HepG2 (cell line): ENCODE measurements around the gene TMEM218. TPM values are rescaled to one million over a fixed set of nuclear protein-coding genes. Genes with fewer than 3 reads are reported as not detected.

Source experiments
- CHD4 ChIP-seq: fragments of 200-600 bp; sonication (generic); IDR thresholded peaks from 2 replicates; pipeline ENCODE4 v1.7.0; 2017; ENCODE audit warnings: mild to moderate bottlenecking, low read length, borderline replicate concordance
- ETV5 ChIP-seq: IDR thresholded peaks from 2 replicates; pipeline ENCODE4 v1.6.1; 2018; ENCODE audit warnings: missing biosample characterization, missing genetic modification reagents, inconsistent platforms, borderline replicate concordance
- HES4 ChIP-seq: sonication (generic); formaldehyde crosslinking; IDR thresholded peaks from 2 replicates; pipeline ENCODE4 v1.9.0; 2021; ENCODE audit warnings: mild to moderate bottlenecking, missing genetic modification reagents, borderline replicate concordance
- JARID2 ChIP-seq: sonication (generic); formaldehyde crosslinking; IDR thresholded peaks from 2 replicates; pipeline ENCODE4 v1.8.1; 2023; ENCODE audit warnings: missing genetic modification reagents, inconsistent platforms; ENCODE audit not compliant: insufficient replicate concordance
- MBD4 ChIP-seq: IDR thresholded peaks from 2 replicates; pipeline ENCODE4 v1.6.1; 2012; ENCODE audit warnings: low read length, inconsistent platforms, borderline replicate concordance
- NR2F2 ChIP-seq: IDR thresholded peaks from 2 replicates; pipeline ENCODE4 v1.6.1; 2012; ENCODE audit warnings: low read depth, inconsistent platforms, borderline replicate concordance
- PCBP1 ChIP-seq: fragments of 200-400 bp; formaldehyde crosslinking; IDR thresholded peaks from 2 replicates; pipeline ENCODE4 v1.6.1; 2017; ENCODE audit warnings: mild to moderate bottlenecking, low read depth, low read length, borderline replicate concordance
- RBFOX2 ChIP-seq: fragments of 200-400 bp; formaldehyde crosslinking; IDR thresholded peaks from 2 replicates; pipeline ENCODE4 v1.6.1; 2017; ENCODE audit warnings: low read depth, mild to moderate bottlenecking, low read length
- RFXAP ChIP-seq: sonication (generic); formaldehyde crosslinking; IDR thresholded peaks from 2 replicates; pipeline ENCODE4 v1.4.0; 2020; ENCODE audit warnings: missing genetic modification reagents, borderline replicate concordance
- SAP130 ChIP-seq: IDR thresholded peaks from 2 replicates; pipeline ENCODE4 v1.6.1; 2016; ENCODE audit warnings: low read depth
- TEAD3 ChIP-seq: optimal IDR thresholded peaks from 2 replicates; pipeline ENCODE3; 2016; ENCODE audit warnings: borderline replicate concordance
- THYN1 ChIP-seq: sonication (generic); formaldehyde crosslinking; IDR thresholded peaks from 2 replicates; pipeline ENCODE4 v1.8.1; 2023; ENCODE audit warnings: low read depth, mild to moderate bottlenecking, moderate library complexity, missing genetic modification reagents, borderline replicate concordance
- ZNF24 ChIP-seq: fragments of 450-650 bp; IDR thresholded peaks from 2 replicates; pipeline ENCODE4 v1.6.1; 2017; ENCODE audit warnings: antibody characterized with exemption, mild to moderate bottlenecking
- ZNF331 ChIP-seq: sonication (generic); formaldehyde crosslinking; IDR thresholded peaks from 2 replicates; pipeline ENCODE4 v1.4.0; 2020; ENCODE audit warnings: missing genetic modification reagents
- ZNF441 ChIP-seq: sonication (generic); formaldehyde crosslinking; IDR thresholded peaks from 2 replicates; pipeline ENCODE4 v1.7.0; 2021; ENCODE audit warnings: missing genetic modification reagents, borderline replicate concordance
- ZNF572 ChIP-seq: sonication (generic); formaldehyde crosslinking; IDR thresholded peaks from 2 replicates; pipeline ENCODE4 v1.5.1; 2020; ENCODE audit warnings: mild to moderate bottlenecking, missing genetic modification reagents
- ZNF678 ChIP-seq: sonication (generic); formaldehyde crosslinking; IDR thresholded peaks from 2 replicates; pipeline ENCODE4 v1.4.0; 2020; ENCODE audit warnings: mild to moderate bottlenecking, missing genetic modification reagents
- ZNF761 ChIP-seq: sonication (generic); formaldehyde crosslinking; conservative IDR thresholded peaks from 2 replicates; pipeline ENCODE4 v1.4.0; 2020; ENCODE audit warnings: mild to moderate bottlenecking, missing genetic modification reagents
- ZNF782 ChIP-seq: sonication (generic); formaldehyde crosslinking; IDR thresholded peaks from 2 replicates; pipeline ENCODE4 v1.4.0; 2020; ENCODE audit warnings: missing genetic modification reagents, mild to moderate bottlenecking, borderline replicate concordance
- ZNF788 ChIP-seq: sonication (generic); formaldehyde crosslinking; IDR thresholded peaks from 2 replicates; pipeline ENCODE4 v1.5.0; 2020; ENCODE audit warnings: mild to moderate bottlenecking, missing genetic modification reagents, borderline replicate concordance
- polyA plus RNA-seq, 8 experiments: library from polyadenylated mRNA; depleted of rRNA in 3 of 8; stranded (reverse) in 7 of 8; unstranded in 1 of 8; fragments of >200 nt; fragmentation: Illumina TruSeq in 4 of 8; extraction: Trizol in 4 of 8; gene quantifications; 2 replicates each; pipeline versions ENCODE4 v1.2.1 to v1.2.3, GENCODE V29; 2011 to 2016; ENCODE audit warnings: low read depth in 4 of 8, missing spikeins in 1 of 8, mixed read lengths in 1 of 8; ENCODE audit not compliant: insufficient read depth in 1 of 8
- total RNA-seq, 5 experiments: library from RNA; depleted of rRNA; stranded (reverse); fragments of >200 nt; fragmentation: Illumina TruSeq; extraction: Trizol; gene quantifications; 2 replicates each; pipeline ENCODE4 v1.2.3, GENCODE V29; 2016; ENCODE audit warnings: low read depth in 1 of 5
- TF ChIP-seq, protein P1 (sequence below): IDR thresholded peaks from 2 replicates; pipeline ENCODE4 v1.4.0; 2020; ENCODE audit warnings: mild to moderate bottlenecking, missing genetic modification reagents
- TF ChIP-seq, protein P2 (sequence below): sonication (generic); formaldehyde crosslinking; IDR thresholded peaks from 2 replicates; pipeline ENCODE4 v1.4.0; 2020; ENCODE audit warnings: missing genetic modification reagents, mild to moderate bottlenecking, borderline replicate concordance
- TF ChIP-seq, protein P3 (sequence below): sonication (generic); formaldehyde crosslinking; conservative IDR thresholded peaks from 2 replicates; pipeline ENCODE4 v1.4.0; 2020; ENCODE audit warnings: mild to moderate bottlenecking, missing genetic modification reagents, moderate library complexity

The TMEM218 gene
- total and polyA plus RNA-seq, 2 of the 13 experiments (the other 11 are each of a cell fraction or from before 2014, with no cell fraction given): 11.8 to 14.0 TPM

DNA sequence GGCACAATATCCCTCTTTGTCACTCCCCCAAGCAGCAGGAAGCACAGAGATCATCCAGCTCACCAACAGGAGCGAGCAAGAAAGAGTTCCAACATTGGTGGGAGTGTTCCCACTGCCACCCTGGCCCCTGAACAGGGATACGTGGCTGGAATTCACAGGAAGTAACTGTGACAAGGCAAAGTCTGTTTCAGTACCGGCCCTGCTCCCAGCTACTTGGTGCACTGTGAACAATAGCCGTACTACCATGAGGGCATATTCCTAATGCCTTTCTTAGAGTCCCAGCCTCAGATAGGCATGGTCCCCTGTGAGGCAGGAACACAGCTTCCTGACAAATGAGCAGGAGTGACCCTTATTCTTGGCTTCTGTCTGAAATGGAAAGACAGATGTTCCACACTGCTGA is 50.1 kb downstream of the TMEM218 start (continued):
- TF ChIP-seq, protein P1, sequence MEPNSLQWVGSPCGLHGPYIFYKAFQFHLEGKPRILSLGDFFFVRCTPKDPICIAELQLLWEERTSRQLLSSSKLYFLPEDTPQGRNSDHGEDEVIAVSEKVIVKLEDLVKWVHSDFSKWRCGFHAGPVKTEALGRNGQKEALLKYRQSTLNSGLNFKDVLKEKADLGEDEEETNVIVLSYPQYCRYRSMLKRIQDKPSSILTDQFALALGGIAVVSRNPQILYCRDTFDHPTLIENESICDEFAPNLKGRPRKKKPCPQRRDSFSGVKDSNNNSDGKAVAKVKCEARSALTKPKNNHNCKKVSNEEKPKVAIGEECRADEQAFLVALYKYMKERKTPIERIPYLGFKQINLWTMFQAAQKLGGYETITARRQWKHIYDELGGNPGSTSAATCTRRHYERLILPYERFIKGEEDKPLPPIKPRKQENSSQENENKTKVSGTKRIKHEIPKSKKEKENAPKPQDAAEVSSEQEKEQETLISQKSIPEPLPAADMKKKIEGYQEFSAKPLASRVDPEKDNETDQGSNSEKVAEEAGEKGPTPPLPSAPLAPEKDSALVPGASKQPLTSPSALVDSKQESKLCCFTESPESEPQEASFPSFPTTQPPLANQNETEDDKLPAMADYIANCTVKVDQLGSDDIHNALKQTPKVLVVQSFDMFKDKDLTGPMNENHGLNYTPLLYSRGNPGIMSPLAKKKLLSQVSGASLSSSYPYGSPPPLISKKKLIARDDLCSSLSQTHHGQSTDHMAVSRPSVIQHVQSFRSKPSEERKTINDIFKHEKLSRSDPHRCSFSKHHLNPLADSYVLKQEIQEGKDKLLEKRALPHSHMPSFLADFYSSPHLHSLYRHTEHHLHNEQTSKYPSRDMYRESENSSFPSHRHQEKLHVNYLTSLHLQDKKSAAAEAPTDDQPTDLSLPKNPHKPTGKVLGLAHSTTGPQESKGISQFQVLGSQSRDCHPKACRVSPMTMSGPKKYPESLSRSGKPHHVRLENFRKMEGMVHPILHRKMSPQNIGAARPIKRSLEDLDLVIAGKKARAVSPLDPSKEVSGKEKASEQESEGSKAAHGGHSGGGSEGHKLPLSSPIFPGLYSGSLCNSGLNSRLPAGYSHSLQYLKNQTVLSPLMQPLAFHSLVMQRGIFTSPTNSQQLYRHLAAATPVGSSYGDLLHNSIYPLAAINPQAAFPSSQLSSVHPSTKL: 0 out of 2 replicates have a peak, but pooled peaks have one; percentile 7
- TF ChIP-seq PCBP1 (no peak), ZNF572 (CRISPR knock-in tag) (no peak), RBFOX2 (0 out of 2 replicates have a peak, but pooled peaks have one; percentile 21), CHD4 (no peak), ZNF24 (no peak), ZNF761 (CRISPR knock-in tag) (no peak), NR2F2 (no peak), ZNF331 (0 out of 2 replicates have a peak, but pooled peaks have one; percentile 11), ZNF678 (CRISPR knock-in tag) (no peak), ETV5 (CRISPR knock-in tag) (peak; percentile 66; the same call in 1 of the 2 replicates), JARID2 (CRISPR knock-in tag) (no peak), ZNF782 (CRISPR knock-in tag) (no peak), SAP130 (CRISPR knock-in tag) (peak; percentile 20; the same call in 1 of the 2 replicates), THYN1 (CRISPR knock-in tag) (no peak), MBD4 (no peak), RFXAP (CRISPR knock-in tag) (no peak), ZNF441 (CRISPR knock-in tag) (no peak), HES4 (no peak), TEAD3 (peak; percentile 59), ZNF788 (CRISPR knock-in tag) (no peak)
- TF ChIP-seq, protein P2, sequence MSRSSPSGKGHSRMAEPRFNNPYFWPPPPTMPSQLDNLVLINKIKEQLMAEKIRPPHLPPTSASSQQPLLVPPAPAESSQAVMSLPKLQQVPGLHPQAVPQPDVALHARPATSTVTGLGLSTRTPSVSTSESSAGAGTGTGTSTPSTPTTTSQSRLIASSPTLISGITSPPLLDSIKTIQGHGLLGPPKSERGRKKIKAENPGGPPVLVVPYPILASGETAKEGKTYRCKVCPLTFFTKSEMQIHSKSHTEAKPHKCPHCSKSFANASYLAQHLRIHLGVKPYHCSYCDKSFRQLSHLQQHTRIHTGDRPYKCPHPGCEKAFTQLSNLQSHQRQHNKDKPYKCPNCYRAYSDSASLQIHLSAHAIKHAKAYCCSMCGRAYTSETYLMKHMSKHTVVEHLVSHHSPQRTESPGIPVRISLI: no peak
- TF ChIP-seq, protein P3, sequence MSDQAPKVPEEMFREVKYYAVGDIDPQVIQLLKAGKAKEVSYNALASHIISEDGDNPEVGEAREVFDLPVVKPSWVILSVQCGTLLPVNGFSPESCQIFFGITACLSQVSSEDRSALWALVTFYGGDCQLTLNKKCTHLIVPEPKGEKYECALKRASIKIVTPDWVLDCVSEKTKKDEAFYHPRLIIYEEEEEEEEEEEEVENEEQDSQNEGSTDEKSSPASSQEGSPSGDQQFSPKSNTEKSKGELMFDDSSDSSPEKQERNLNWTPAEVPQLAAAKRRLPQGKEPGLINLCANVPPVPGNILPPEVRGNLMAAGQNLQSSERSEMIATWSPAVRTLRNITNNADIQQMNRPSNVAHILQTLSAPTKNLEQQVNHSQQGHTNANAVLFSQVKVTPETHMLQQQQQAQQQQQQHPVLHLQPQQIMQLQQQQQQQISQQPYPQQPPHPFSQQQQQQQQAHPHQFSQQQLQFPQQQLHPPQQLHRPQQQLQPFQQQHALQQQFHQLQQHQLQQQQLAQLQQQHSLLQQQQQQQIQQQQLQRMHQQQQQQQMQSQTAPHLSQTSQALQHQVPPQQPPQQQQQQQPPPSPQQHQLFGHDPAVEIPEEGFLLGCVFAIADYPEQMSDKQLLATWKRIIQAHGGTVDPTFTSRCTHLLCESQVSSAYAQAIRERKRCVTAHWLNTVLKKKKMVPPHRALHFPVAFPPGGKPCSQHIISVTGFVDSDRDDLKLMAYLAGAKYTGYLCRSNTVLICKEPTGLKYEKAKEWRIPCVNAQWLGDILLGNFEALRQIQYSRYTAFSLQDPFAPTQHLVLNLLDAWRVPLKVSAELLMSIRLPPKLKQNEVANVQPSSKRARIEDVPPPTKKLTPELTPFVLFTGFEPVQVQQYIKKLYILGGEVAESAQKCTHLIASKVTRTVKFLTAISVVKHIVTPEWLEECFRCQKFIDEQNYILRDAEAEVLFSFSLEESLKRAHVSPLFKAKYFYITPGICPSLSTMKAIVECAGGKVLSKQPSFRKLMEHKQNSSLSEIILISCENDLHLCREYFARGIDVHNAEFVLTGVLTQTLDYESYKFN: 0 out of 2 replicates have a peak, but pooled peaks have one; percentile 21
